RPMI8226 (cell line): Measurements from ENCODE around the gene DDX51.
"Not testable (repeated sequence)": the region's sequence is repeated elsewhere in the genome, so short reads cannot be mapped to it uniquely, and the experiment has no call there.

ENCODE experiments used
- DNase-seq: peaks from one replicate; pipeline ENCODE4 v3.0.0-alpha.2; 2015

DDX51 gene

GRCh38 chr12:132137483-132138125, 6.5 kb downstream of the DDX51 start:
- DNase-seq = no peak

- DNase-seq = not testable (repeated sequence)
Observed at GRCh38 chr12:132136226-132136625, 7.9 kb downstream of the DDX51 start.

GRCh38 chr12:132134653-132135183, 9.4 kb downstream of the DDX51 start:
- not testable (repeated sequence) for DNase-seq

GRCh38 chr12:132133952-132134652, 10.0 kb downstream of the DDX51 start:
- no peak for DNase-seq

- no peak for DNase-seq
Observed at GRCh38 chr12:132132609-132133430, 11.3 kb downstream of the DDX51 start.

- DNase-seq = no peak
Observed at GRCh38 chr12:132131952-132132351, 12.2 kb downstream of the DDX51 start.

- DNase-seq = no peak
Observed at GRCh38 chr12:132131229-132131628, 12.9 kb downstream of the DDX51 start.

GRCh38 chr12:132130690-132131089, 13.4 kb downstream of the DDX51 start:
- no peak for DNase-seq

- no peak for DNase-seq
Observed at GRCh38 chr12:132129007-132129406, 15.1 kb downstream of the DDX51 start.

GRCh38 chr12:132127041-132127440, 17.1 kb downstream of the DDX51 start:
- DNase-seq = no peak

- DNase-seq = no peak
Observed at GRCh38 chr12:132125736-132126135, 18.4 kb downstream of the DDX51 start.

- no peak for DNase-seq
Observed at GRCh38 chr12:132124766-132125425, 19.2 kb downstream of the DDX51 start.

GRCh38 chr12:132123970-132124765, 20.0 kb downstream of the DDX51 start:
- DNase-seq = no peak

GRCh38 chr12:132121283-132121682, 22.8 kb downstream of the DDX51 start:
- no peak for DNase-seq

- DNase-seq = no peak
Observed at GRCh38 chr12:132118876-132119275, 25.2 kb downstream of the DDX51 start.

- DNase-seq = no peak
Observed at GRCh38 chr12:132117558-132117875, 26.6 kb downstream of the DDX51 start.

GRCh38 chr12:132116709-132117557, 27.2 kb downstream of the DDX51 start:
- DNase-seq = no peak

GRCh38 chr12:132115500-132115899, 28.6 kb downstream of the DDX51 start:
- no peak for DNase-seq

GRCh38 chr12:132114667-132115066, 29.5 kb downstream of the DDX51 start:
- no peak for DNase-seq

- DNase-seq = no peak
Observed at GRCh38 chr12:132111654-132112304, 32.3 kb downstream of the DDX51 start.

GRCh38 chr12:132110677-132111076, 33.4 kb downstream of the DDX51 start:
- DNase-seq = no peak
